ENCODE data around the gene CHMP6.

DNA sequence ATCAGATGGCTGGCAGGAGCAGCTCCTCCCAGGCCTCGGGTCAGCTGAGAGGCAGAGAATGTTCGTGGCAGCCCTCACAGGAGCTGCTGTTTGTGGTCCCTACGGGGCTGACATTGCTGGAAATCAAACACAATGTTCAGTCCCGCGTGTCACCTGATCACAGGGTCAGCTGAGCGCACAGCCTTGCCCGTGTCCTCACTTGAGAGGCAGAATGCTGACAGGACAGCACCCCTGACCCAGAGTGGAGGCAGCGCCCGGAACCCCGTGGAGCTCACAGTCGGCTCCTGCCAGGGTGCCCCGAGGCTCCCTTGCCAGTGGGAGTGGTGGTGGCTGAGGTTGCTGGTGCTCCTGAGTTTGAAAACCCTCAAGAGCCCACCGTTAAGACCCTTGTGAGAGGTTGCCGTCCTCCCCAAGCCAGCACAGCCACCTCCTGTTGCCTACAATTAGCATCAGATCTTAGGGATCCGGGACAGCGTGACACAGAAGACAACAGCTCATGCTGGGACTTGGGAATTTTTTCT lies 3.6 kb upstream of the CHMP6 start:
- TF ChIP-seq, protein P1, sequence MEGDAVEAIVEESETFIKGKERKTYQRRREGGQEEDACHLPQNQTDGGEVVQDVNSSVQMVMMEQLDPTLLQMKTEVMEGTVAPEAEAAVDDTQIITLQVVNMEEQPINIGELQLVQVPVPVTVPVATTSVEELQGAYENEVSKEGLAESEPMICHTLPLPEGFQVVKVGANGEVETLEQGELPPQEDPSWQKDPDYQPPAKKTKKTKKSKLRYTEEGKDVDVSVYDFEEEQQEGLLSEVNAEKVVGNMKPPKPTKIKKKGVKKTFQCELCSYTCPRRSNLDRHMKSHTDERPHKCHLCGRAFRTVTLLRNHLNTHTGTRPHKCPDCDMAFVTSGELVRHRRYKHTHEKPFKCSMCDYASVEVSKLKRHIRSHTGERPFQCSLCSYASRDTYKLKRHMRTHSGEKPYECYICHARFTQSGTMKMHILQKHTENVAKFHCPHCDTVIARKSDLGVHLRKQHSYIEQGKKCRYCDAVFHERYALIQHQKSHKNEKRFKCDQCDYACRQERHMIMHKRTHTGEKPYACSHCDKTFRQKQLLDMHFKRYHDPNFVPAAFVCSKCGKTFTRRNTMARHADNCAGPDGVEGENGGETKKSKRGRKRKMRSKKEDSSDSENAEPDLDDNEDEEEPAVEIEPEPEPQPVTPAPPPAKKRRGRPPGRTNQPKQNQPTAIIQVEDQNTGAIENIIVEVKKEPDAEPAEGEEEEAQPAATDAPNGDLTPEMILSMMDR (IDR thresholded peaks at IDR 0.05) = no peak
- TF ChIP-seq POLR2A (IDR thresholded peaks at IDR 0.05) = no peak

Data from lower leg skin (tissue), 3 donors.